Naive thymus-derived CD8-positive, alpha-beta T cell (primary cell): Measurements from ENCODE around the gene PKD1. TPM values are rescaled to one million over a fixed set of nuclear protein-coding genes. Genes with fewer than 3 reads are reported as not detected.
"Not testable (repeated sequence)": the region's sequence is repeated elsewhere in the genome, so short reads cannot be mapped to it uniquely, and the experiment has no call there.

Experiments used
- ATAC-seq, 2 donors: fragments of 150-1000 bp; cut with Tn5 transposase in 1 of 2; sonication (Bioruptor Pico), chemical (Tn5 transposase) in 1 of 2; 1 replicate in 1 of 2; 2 replicates in 1 of 2; pipeline ENCODE4 v1.10.0; 2021; ENCODE audit warnings: mild to moderate bottlenecking in 2 of 2, moderate library complexity in 2 of 2
- POLR2A ChIA-PET: fragments of 350-600 bp; sonication (Branson Sonifier 250); formaldehyde crosslinking; loops from one replicate; lab custom pipeline; 2021; ENCODE audit warnings: antibody characterized with exemption; lab: Charles Lee
- DNase-seq, 10 donors: peaks; one replicate each; pipeline versions ENCODE4 v3.0.0 to v3.0.0-alpha.2; 2020 to 2022
- H3K27ac Mint-ChIP-seq, 10 donors: one replicate each; pipeline ENCODE4 v1.8.0; 2020 to 2022; ENCODE audit warnings: mild to moderate bottlenecking in 10 of 10, mixed read lengths in 10 of 10, moderate library complexity in 4 of 10, inconsistent platforms in 1 of 10
- H3K27me3 Mint-ChIP-seq, 5 donors: one replicate each; pipeline ENCODE4 v1.8.0; 2021 to 2022; ENCODE audit warnings: mixed read lengths in 5 of 5
- H3K36me3 Mint-ChIP-seq, 3 donors: one replicate each; pipeline ENCODE4 v1.8.0; 2020 to 2022; ENCODE audit warnings: mixed read lengths in 3 of 3, mild to moderate bottlenecking in 2 of 3, inconsistent platforms in 1 of 3
- H3K4me1 Mint-ChIP-seq, 4 donors: one replicate each; pipeline ENCODE4 v1.8.0; 2021 to 2022; ENCODE audit warnings: mixed read lengths in 4 of 4
- H3K4me3 Mint-ChIP-seq, 10 donors: one replicate each; pipeline ENCODE4 v1.8.0; 2020 to 2022; ENCODE audit warnings: mild to moderate bottlenecking in 10 of 10, mixed read lengths in 10 of 10, moderate library complexity in 6 of 10, inconsistent platforms in 1 of 10
- H3K9me3 Mint-ChIP-seq, 9 donors: one replicate each; pipeline ENCODE4 v1.8.0; 2020 to 2022; ENCODE audit warnings: mixed read lengths in 9 of 9, mild to moderate bottlenecking in 3 of 9, inconsistent platforms in 1 of 9, moderate library complexity in 1 of 9
- polyA plus RNA-seq, 3 donors: library from polyadenylated mRNA; unstranded; fragments of 300-500 nt; fragmentation: Illumina TruSeq; gene quantifications; one replicate each; pipeline ENCODE4 v1.2.3, GENCODE V29; 2021
- total RNA-seq, 8 experiments: library from RNA in 2 of 8; stranded (reverse) in 2 of 8; gene quantifications; one replicate each; pipeline ENCODE4 v1.2.3 and lab custom pipeline; 2021 to 2026

PKD1 gene
- total and polyA plus RNA-seq, 5 experiments from 2014 or later, result 3.5 to 134 (median 9.9) TPM

- H3K9me3 Mint-ChIP-seq, ATAC-seq, POLR2A ChIA-PET: not testable (repeated sequence)
These were observed 29.9 kb downstream of the PKD1 start for GRCh38 chr16:2105769-2106168.

GRCh38 chr16:2105291-2105690 lies 30.4 kb downstream of the PKD1 start:
- H3K4me3 Mint-ChIP-seq, result not testable (repeated sequence)
- H3K36me3 Mint-ChIP-seq, result peaks cover 0 to 15% (median 6%) of the 10 kb centered on the region in 3 donors

More at GRCh38 chr16:2105769-2106168, 29.9 kb downstream of the PKD1 start:
- H3K27ac Mint-ChIP-seq, H3K4me1 Mint-ChIP-seq, DNase-seq, H3K4me3 Mint-ChIP-seq, H3K27me3 Mint-ChIP-seq: not testable (repeated sequence)
- H3K36me3 Mint-ChIP-seq, result peaks cover 0 to 16% (median 5%) of the 10 kb centered on the region in 3 donors

GRCh38 chr16:2104464-2104863 lies 31.2 kb downstream of the PKD1 start:
- DNase-seq, H3K4me1 Mint-ChIP-seq, H3K4me3 Mint-ChIP-seq, H3K9me3 Mint-ChIP-seq, POLR2A ChIA-PET, H3K27ac Mint-ChIP-seq, H3K27me3 Mint-ChIP-seq, ATAC-seq: not testable (repeated sequence)
- peaks cover 0 to 11% (median 6%) of the 10 kb centered on the region in 3 donors for H3K36me3 Mint-ChIP-seq

More at GRCh38 chr16:2105291-2105690, 30.4 kb downstream of the PKD1 start:
- peak overlapping the region in 1 of 10 donors; percentile 53 for H3K27ac Mint-ChIP-seq
- POLR2A ChIA-PET, H3K9me3 Mint-ChIP-seq, ATAC-seq, H3K4me1 Mint-ChIP-seq, H3K27me3 Mint-ChIP-seq, DNase-seq: not testable (repeated sequence)

- Mint-ChIP-seq H3K4me3 (no peak overlapping the region), H3K27me3 (no peaks in the 10 kb centered on the region), H3K36me3 (peaks cover 0 to 12% (median 5%) of the 10 kb centered on the region in 3 donors), H3K27ac (no peak overlapping the region), H3K4me1 (peaks cover 0 to 2% (median 0%) of the 10 kb centered on the region in 4 donors), H3K9me3 (no peaks in the 10 kb centered on the region)
- DNase-seq (no peak), ATAC-seq (no peak)
- POLR2A ChIA-PET, result no interaction called here
These were observed 33.2 kb downstream of the PKD1 start for GRCh38 chr16:2102471-2102870.

- H3K9me3 Mint-ChIP-seq, H3K4me1 Mint-ChIP-seq, H3K27me3 Mint-ChIP-seq, H3K27ac Mint-ChIP-seq, DNase-seq, POLR2A ChIA-PET, ATAC-seq, H3K4me3 Mint-ChIP-seq: not testable (repeated sequence)
- H3K36me3 Mint-ChIP-seq, result peaks cover 0 to 18% (median 5%) of the 10 kb centered on the region in 3 donors
These were observed 34.1 kb downstream of the PKD1 start for GRCh38 chr16:2101581-2101980.

- not testable (repeated sequence) for ATAC-seq, H3K27ac Mint-ChIP-seq
These were observed 38.0 kb downstream of the PKD1 start for GRCh38 chr16:2097689-2098088.

GRCh38 chr16:2096853-2097595 lies 38.7 kb downstream of the PKD1 start:
- POLR2A ChIA-PET, result no interaction called here
- H3K36me3 Mint-ChIP-seq, result peaks cover 0 to 31% (median 5%) of the 10 kb centered on the region in 3 donors
- H3K27me3 Mint-ChIP-seq, result no peaks in the 10 kb centered on the region
- H3K27ac Mint-ChIP-seq, result no peak overlapping the region
- H3K4me1 Mint-ChIP-seq, result no peaks in the 10 kb centered on the region
- no peak for ATAC-seq
- H3K4me3 Mint-ChIP-seq, result no peak overlapping the region
- no peak for DNase-seq
- no peaks in the 10 kb centered on the region for H3K9me3 Mint-ChIP-seq

More at GRCh38 chr16:2097689-2098088, 38.0 kb downstream of the PKD1 start:
- H3K4me1 Mint-ChIP-seq, POLR2A ChIA-PET, DNase-seq, H3K9me3 Mint-ChIP-seq, H3K4me3 Mint-ChIP-seq, H3K27me3 Mint-ChIP-seq: not testable (repeated sequence)
- H3K36me3 Mint-ChIP-seq, result peaks cover 0 to 31% (median 5%) of the 10 kb centered on the region in 3 donors

GRCh38 chr16:2095918-2096582 lies 39.6 kb downstream of the PKD1 start:
- H3K36me3 Mint-ChIP-seq, result peaks cover 0 to 26% (median 3%) of the 10 kb centered on the region in 3 donors
- no peak overlapping the region for H3K4me3 Mint-ChIP-seq
- H3K27me3 Mint-ChIP-seq, result no peaks in the 10 kb centered on the region
- H3K9me3 Mint-ChIP-seq, result no peaks in the 10 kb centered on the region
- no peak overlapping the region for H3K27ac Mint-ChIP-seq
- DNase-seq, result no peak
- ATAC-seq, result no peak
- H3K4me1 Mint-ChIP-seq, result no peaks in the 10 kb centered on the region
- POLR2A ChIA-PET, result no interaction called here

- POLR2A ChIA-PET, result no interaction called here
- Mint-ChIP-seq H3K36me3 (peaks cover 0 to 22% (median 0%) of the 10 kb centered on the region in 3 donors), H3K9me3 (no peaks in the 10 kb centered on the region), H3K27ac (no peak overlapping the region), H3K4me1 (no peaks in the 10 kb centered on the region), H3K4me3 (no peak overlapping the region), H3K27me3 (no peaks in the 10 kb centered on the region)
- ATAC-seq (no peak), DNase-seq (no peak)
These were observed 40.3 kb downstream of the PKD1 start for GRCh38 chr16:2095315-2095853.

- ATAC-seq, result no peak
- DNase-seq, result no peak
- Mint-ChIP-seq H3K27ac (no peak overlapping the region), H3K9me3 (no peaks in the 10 kb centered on the region), H3K4me3 (no peak overlapping the region), H3K36me3 (peaks cover 0 to 24% (median 0%) of the 10 kb centered on the region in 3 donors), H3K4me1 (no peaks in the 10 kb centered on the region), H3K27me3 (no peaks in the 10 kb centered on the region)
- POLR2A ChIA-PET, result interaction anchor here (0.6 to 0.7 kb wide), 2 partner anchors 129 to 159 kb away, joined by 3 to 4 read pairs; partner anchors contain the start of gene RPS2
These were observed 41.9 kb downstream of the PKD1 start for GRCh38 chr16:2093793-2094192.

GRCh38 chr16:2092866-2093265 lies 42.8 kb downstream of the PKD1 start:
- Mint-ChIP-seq H3K4me1 (no peaks in the 10 kb centered on the region), H3K4me3 (no peak overlapping the region), H3K27ac (no peak overlapping the region), H3K36me3 (peaks cover 0 to 24% (median 0%) of the 10 kb centered on the region in 3 donors), H3K9me3 (no peaks in the 10 kb centered on the region), H3K27me3 (no peaks in the 10 kb centered on the region)
- ATAC-seq (no peak), DNase-seq (no peak)
- POLR2A ChIA-PET, result no interaction called here

- no peaks in the 10 kb centered on the region for H3K9me3 Mint-ChIP-seq
These were observed 43.5 kb downstream of the PKD1 start for GRCh38 chr16:2092256-2092620.

More at GRCh38 chr16:2092256-2092620, 43.5 kb downstream of the PKD1 start:
- H3K4me3 Mint-ChIP-seq, result no peak overlapping the region
- H3K27ac Mint-ChIP-seq, result no peak overlapping the region
- H3K27me3 Mint-ChIP-seq, result no peaks in the 10 kb centered on the region
- ATAC-seq, result no peak
- no peaks in the 10 kb centered on the region for H3K4me1 Mint-ChIP-seq
- no peak for DNase-seq
- POLR2A ChIA-PET, result interaction anchor here (0.8 kb wide), 1 partner anchor 12 kb away, joined by 3 read pairs; no protein-coding TSS in a partner anchor
- H3K36me3 Mint-ChIP-seq, result peaks cover 0 to 25% (median 0%) of the 10 kb centered on the region in 3 donors
